Uterus (tissue), 2 donors: ENCODE data around the gene PSMA6.

ENCODE experiments used
- CTCF ChIP-seq, 4 experiments: fragments of 200-600 bp in 2 of 4; fragments of 450-650 bp in 2 of 4; sonication (generic) in 2 of 4; IDR thresholded peaks; one replicate each; pipeline ENCODE4 v1.5.1; 2016 to 2019; ENCODE audit warnings: antibody characterized with exemption in 4 of 4, mild to moderate bottlenecking in 2 of 4, moderate library complexity in 1 of 4
- POLR2A ChIP-seq, 2 donors: fragments of 450-650 bp; IDR thresholded peaks; one replicate each; pipeline ENCODE4 v1.6.1; 2016; ENCODE audit warnings: antibody characterized with exemption in 2 of 2, mild to moderate bottlenecking in 1 of 2, moderate library complexity in 1 of 2

- no peak for TF ChIP-seq CTCF (IDR thresholded peaks at IDR 0.05)
- no peak for TF ChIP-seq POLR2A (IDR thresholded peaks at IDR 0.05)
Measured at GRCh38 chr14:35248476-35248788, 43.8 kb upstream of the PSMA6 start.
